Uterus (tissue), 4 donors: Measurements from ENCODE around the gene TLX2. TPM values are rescaled to one million over a fixed set of nuclear protein-coding genes. Genes with fewer than 3 reads are reported as not detected.
"Not testable (repeated sequence)": the region's sequence is repeated elsewhere in the genome, so short reads cannot be mapped to it uniquely, and the experiment has no call there.

ENCODE experiments used
- DNase-seq, 2 donors: peaks; one replicate each; pipeline ENCODE4 v3.0.0-alpha.2; 2019 to 2020
- H3K27ac ChIP-seq, 2 donors: fragments of 200-600 bp; sonication (generic); 1 replicate in 1 of 2; 2 replicates in 1 of 2; pipeline ENCODE4 v1.5.1; 2016 to 2018
- H3K27me3 ChIP-seq, 2 donors: fragments of 200-600 bp; sonication (generic); one replicate each; pipeline ENCODE4 v1.5.1; 2018 to 2019; ENCODE audit warnings: control low read depth in 1 of 2
- H3K36me3 ChIP-seq, 2 donors: fragments of 200-600 bp; sonication (generic); one replicate each; pipeline ENCODE4 v1.5.1; 2019; ENCODE audit warnings: control low read depth in 1 of 2
- H3K4me1 ChIP-seq, 2 donors: fragments of 200-600 bp; sonication (generic); one replicate each; pipeline ENCODE4 v1.5.1; 2018 to 2019; ENCODE audit warnings: control low read depth in 1 of 2
- H3K4me3 ChIP-seq, 2 donors: fragments of 200-600 bp; sonication (generic); 1 replicate in 1 of 2; 2 replicates in 1 of 2; pipeline ENCODE4 v1.5.1; 2018 to 2019; ENCODE audit warnings: mild to moderate bottlenecking in 1 of 2
- H3K9me3 ChIP-seq, 2 donors: fragments of 200-600 bp; sonication (generic); one replicate each; pipeline ENCODE4 v1.5.1; 2019; ENCODE audit warnings: control low read depth in 1 of 2
- CTCF ChIP-seq, 4 experiments: fragments of 200-600 bp in 2 of 4; fragments of 450-650 bp in 2 of 4; sonication (generic) in 2 of 4; IDR thresholded peaks; one replicate each; pipeline ENCODE4 v1.5.1; 2016 to 2019; ENCODE audit warnings: antibody characterized with exemption in 4 of 4, mild to moderate bottlenecking in 2 of 4, moderate library complexity in 1 of 4
- POLR2A ChIP-seq, 2 donors: fragments of 450-650 bp; IDR thresholded peaks; one replicate each; pipeline ENCODE4 v1.6.1; 2016; ENCODE audit warnings: antibody characterized with exemption in 2 of 2, mild to moderate bottlenecking in 1 of 2, moderate library complexity in 1 of 2
- intact Hi-C: fragments of 100-400 bp; cut with DNase I; formaldehyde crosslinking; loops from one replicate; pipeline ENCODE4 v1.15.1; 2023; ENCODE audit warnings: low total_unique reads
- total RNA-seq, 4 donors: library from RNA; depleted of rRNA in 3 of 4; stranded (reverse); fragments of >200 nt in 3 of 4; gene quantifications; one replicate each; pipeline versions ENCODE4 v1.1.0 to v1.2.4, GENCODE V29; 2014 to 2023
- donor health status: DM: yes; HTN: yes; CAD: no.

TLX2 gene
- under 1 TPM in 1 of 4 donors, not detected in 3; 0.55 TPM for total RNA-seq

- Histone ChIP-seq H3K9me3 (no peaks in the 10 kb centered on the region), H3K36me3 (no peaks in the 10 kb centered on the region), H3K27me3 (peaks cover 34 to 49% of the 10 kb centered on the region in 2 donors), H3K27ac (no peak within 1 kb of the TSS), H3K4me1 (peaks cover 0 to 12% of the 10 kb centered on the region in 2 donors), H3K4me3 (no peak within 1 kb of the TSS)
- TF ChIP-seq CTCF (IDR thresholded peaks at IDR 0.05) = no peak
- no peak for TF ChIP-seq POLR2A (IDR thresholded peaks at IDR 0.05)
- intact Hi-C loops = no loop called here
- DNase-seq = no peak
These were observed at the start of gene TLX2 for GRCh38 chr2:74514368-74515270. TSS of gene TLX2 (plus strand) at chr2:74514450. CDS start at chr2:74514807, 357 bp downstream.

- intact Hi-C loops = not testable (repeated sequence)
These were observed 43.5 kb upstream of the TLX2 start for GRCh38 chr2:74470742-74471141.

GRCh38 chr2:74471332-74472065, 42.8 kb upstream of the TLX2 start:
- intact Hi-C loops = no loop called here
- DNase-seq = no peak

More at GRCh38 chr2:74470742-74471141, 43.5 kb upstream of the TLX2 start:
- H3K36me3 ChIP-seq, H3K27me3 ChIP-seq, H3K4me1 ChIP-seq, H3K4me3 ChIP-seq, H3K9me3 ChIP-seq, H3K27ac ChIP-seq, DNase-seq: not testable (repeated sequence)

GRCh38 chr2:74472086-74472944, 41.9 kb upstream of the TLX2 start, which contains the start of gene MRPL53:
TSS of gene MRPL53 (minus strand) at chr2:74472680. CDS start at chr2:74472660, 20 bp downstream.
- TF ChIP-seq CTCF (IDR thresholded peaks at IDR 0.05) (peak in 1 of 4 experiments; percentile 2), POLR2A (IDR thresholded peaks at IDR 0.05) (peak; percentile 55 to 70)
- H3K36me3 ChIP-seq = no peaks in the 10 kb centered on the region
- intact Hi-C loops = no loop called here

More at GRCh38 chr2:74471332-74472065, 42.8 kb upstream of the TLX2 start:
- Histone ChIP-seq H3K36me3 (no peaks in the 10 kb centered on the region), H3K27ac (peak overlapping the region; percentile 77 to 82), H3K9me3 (no peaks in the 10 kb centered on the region), H3K27me3 (no peaks in the 10 kb centered on the region), H3K4me3 (peak overlapping the region; percentile 57 to 63), H3K4me1 (no peaks in the 10 kb centered on the region)
- TF ChIP-seq POLR2A (IDR thresholded peaks at IDR 0.05) (no peak), CTCF (IDR thresholded peaks at IDR 0.05) (no peak)

GRCh38 chr2:74472945-74473258, 41.3 kb upstream of the TLX2 start:
- Histone ChIP-seq H3K9me3 (no peaks in the 10 kb centered on the region), H3K27me3 (no peaks in the 10 kb centered on the region), H3K36me3 (no peaks in the 10 kb centered on the region), H3K27ac (peak overlapping the region; percentile 77 to 82), H3K4me1 (no peaks in the 10 kb centered on the region), H3K4me3 (peak overlapping the region; percentile 57 to 63)
- DNase-seq = no peak
- TF ChIP-seq CTCF (IDR thresholded peaks at IDR 0.05) = no peak
- TF ChIP-seq POLR2A (IDR thresholded peaks at IDR 0.05) = no peak
- intact Hi-C loops = no loop called here

More at GRCh38 chr2:74472086-74472944, 41.9 kb upstream of the TLX2 start, which contains the start of gene MRPL53:
- DNase-seq = peak; percentile 92 to 93
- Histone ChIP-seq H3K4me1 (no peaks in the 10 kb centered on the region), H3K27ac (peak within 1 kb of the TSS; percentile 77 to 82), H3K4me3 (peak within 1 kb of the TSS; percentile 57 to 63), H3K27me3 (no peaks in the 10 kb centered on the region), H3K9me3 (no peaks in the 10 kb centered on the region)
